Activated T-helper 1 cell treated with Interleukin-2 at 50 U/mL for 16 hours (primary cell): ENCODE measurements around the gene SLC2A14.
"Not testable (repeated sequence)": the region's sequence is repeated elsewhere in the genome, so short reads cannot be mapped to it uniquely, and the experiment has no call there.

ENCODE experiments used
- DNase-seq: peaks from one replicate; pipeline ENCODE4 v3.0.0-alpha.2; 2020; ENCODE audit warnings: low read depth

SLC2A14 gene

GRCh38 chr12:7833201-7833600, 39.5 kb downstream of the SLC2A14 start:
- DNase-seq, result not testable (repeated sequence)

- DNase-seq, result no peak
These were observed 40.5 kb downstream of the SLC2A14 start for GRCh38 chr12:7832059-7832696.

GRCh38 chr12:7829737-7830136, 43.0 kb downstream of the SLC2A14 start:
- not testable (repeated sequence) for DNase-seq

GRCh38 chr12:7825754-7826153, 47.0 kb downstream of the SLC2A14 start:
- not testable (repeated sequence) for DNase-seq

GRCh38 chr12:7806863-7807487, 65.7 kb downstream of the SLC2A14 start:
- peak; percentile 15 for DNase-seq

GRCh38 chr12:7806319-7806718, 66.4 kb downstream of the SLC2A14 start:
- DNase-seq, result not testable (repeated sequence)

GRCh38 chr12:7801460-7801859, 71.3 kb downstream of the SLC2A14 start:
- DNase-seq, result no peak

- not testable (repeated sequence) for DNase-seq
These were observed 73.9 kb downstream of the SLC2A14 start for GRCh38 chr12:7798750-7799308.

GRCh38 chr12:7797698-7798398, 74.9 kb downstream of the SLC2A14 start:
- DNase-seq, result no peak

- not testable (repeated sequence) for DNase-seq
These were observed 75.4 kb downstream of the SLC2A14 start for GRCh38 chr12:7797269-7797668.

GRCh38 chr12:7793211-7793610, 79.5 kb downstream of the SLC2A14 start:
- no peak for DNase-seq

GRCh38 chr12:7788884-7789528, 83.7 kb downstream of the SLC2A14 start, which contains the start of gene NANOG:
Gene NANOG, plus strand, starts transcription at chr12:7789402. Its CDS starts 213 bp downstream, at chr12:7789615.
- not testable (repeated sequence) for DNase-seq

GRCh38 chr12:7788294-7788660, 84.4 kb downstream of the SLC2A14 start:
- DNase-seq, result no peak

GRCh38 chr12:7787574-7788293, 85.0 kb downstream of the SLC2A14 start:
- DNase-seq, result no peak

GRCh38 chr12:7784701-7785100, 88.0 kb downstream of the SLC2A14 start:
- DNase-seq, result no peak

- not testable (repeated sequence) for DNase-seq
These were observed 89.3 kb downstream of the SLC2A14 start for GRCh38 chr12:7783433-7783832.

- DNase-seq, result no peak
These were observed 90.7 kb downstream of the SLC2A14 start for GRCh38 chr12:7782055-7782454.

- DNase-seq, result no peak
These were observed 91.4 kb downstream of the SLC2A14 start for GRCh38 chr12:7781274-7781673.

- no peak for DNase-seq
These were observed 102.7 kb downstream of the SLC2A14 start for GRCh38 chr12:7769999-7770398.
